ENCODE data around the gene SMOC1.

The SMOC1 gene

GRCh38 chr14:70029296-70030132 is 150.3 kb downstream of the SMOC1 start:
- no peaks in the 10 kb centered on the region for H3F3A ChIP-seq (ENCODE audit: insufficient read depth, low read length)
- no peaks in the 10 kb centered on the region for H3K36me3 ChIP-seq (ENCODE audit: insufficient read depth, low read length)
- H3K9me3 ChIP-seq (ENCODE audit: low read length): no peaks in the 10 kb centered on the region
- H3K9ac ChIP-seq (ENCODE audit: low read length): no peak overlapping the region
- no peaks in the 10 kb centered on the region for H4K20me1 ChIP-seq (ENCODE audit: insufficient read depth, low read length)
- no peaks in the 10 kb centered on the region; the same call in 1 of the 2 replicates for H3K27me3 ChIP-seq (ENCODE audit: insufficient read depth, low read length)
- H3K27ac ChIP-seq (ENCODE audit: low read depth, low read length, poor library complexity, severe bottlenecking): no peak overlapping the region
- no peaks in the 10 kb centered on the region for H3K9me2 ChIP-seq (ENCODE audit: low read depth, low read length)
- no peak overlapping the region for H3K4me3 ChIP-seq (ENCODE audit: low read depth, low read length, poor library complexity, severe bottlenecking)
- no peak overlapping the region for H2AFZ ChIP-seq (ENCODE audit: low read length)
- H3K79me2 ChIP-seq (ENCODE audit: insufficient read depth, low read length): no peaks in the 10 kb centered on the region
- no peaks in the 10 kb centered on the region for H3K4me1 ChIP-seq (ENCODE audit: insufficient read depth, low read length, severe bottlenecking)
- TF ChIP-seq CTCF (IDR thresholded peaks at IDR 0.05; ENCODE audit: low read length) (no peak), EZH2 (IDR thresholded peaks at IDR 0.05; ENCODE audit: borderline replicate concordance, low read length) (no peak)
- H3K4me2 ChIP-seq (ENCODE audit: low read length): no peak overlapping the region

GRCh38 chr14:70032016-70032415 is 152.8 kb downstream of the SMOC1 start:
- Histone ChIP-seq H3K36me3 (ENCODE audit: insufficient read depth, low read length) (no peaks in the 10 kb centered on the region), H3K9ac (ENCODE audit: low read length) (no peak overlapping the region), H3F3A (ENCODE audit: insufficient read depth, low read length) (no peaks in the 10 kb centered on the region), H4K20me1 (ENCODE audit: insufficient read depth, low read length) (no peaks in the 10 kb centered on the region), H3K79me2 (ENCODE audit: insufficient read depth, low read length) (no peaks in the 10 kb centered on the region), H3K27ac (ENCODE audit: low read depth, low read length, poor library complexity, severe bottlenecking) (no peak overlapping the region), H3K9me2 (ENCODE audit: low read depth, low read length) (no peaks in the 10 kb centered on the region), H3K4me2 (ENCODE audit: low read length) (no peak overlapping the region), H3K4me1 (ENCODE audit: insufficient read depth, low read length, severe bottlenecking) (no peaks in the 10 kb centered on the region), H3K9me3 (ENCODE audit: low read length) (no peaks in the 10 kb centered on the region), H3K4me3 (ENCODE audit: low read depth, low read length, poor library complexity, severe bottlenecking) (no peak overlapping the region), H2AFZ (ENCODE audit: low read length) (no peak overlapping the region), H3K27me3 (ENCODE audit: insufficient read depth, low read length) (no peaks in the 10 kb centered on the region; the same call in 1 of the 2 replicates)
- TF ChIP-seq CTCF (IDR thresholded peaks at IDR 0.05; ENCODE audit: low read length) (no peak), EZH2 (IDR thresholded peaks at IDR 0.05; ENCODE audit: borderline replicate concordance, low read length) (no peak)

GRCh38 chr14:70032447-70032846 is 153.2 kb downstream of the SMOC1 start:
- Histone ChIP-seq H3K27me3 (ENCODE audit: insufficient read depth, low read length) (no peaks in the 10 kb centered on the region; the same call in 1 of the 2 replicates), H3K9me2 (ENCODE audit: low read depth, low read length) (no peaks in the 10 kb centered on the region), H3K9me3 (ENCODE audit: low read length) (no peaks in the 10 kb centered on the region), H4K20me1 (ENCODE audit: insufficient read depth, low read length) (no peaks in the 10 kb centered on the region), H3K4me3 (ENCODE audit: low read depth, low read length, poor library complexity, severe bottlenecking) (no peak overlapping the region), H2AFZ (ENCODE audit: low read length) (no peak overlapping the region), H3K4me2 (ENCODE audit: low read length) (no peak overlapping the region), H3K36me3 (ENCODE audit: insufficient read depth, low read length) (no peaks in the 10 kb centered on the region), H3F3A (ENCODE audit: insufficient read depth, low read length) (no peaks in the 10 kb centered on the region), H3K9ac (ENCODE audit: low read length) (no peak overlapping the region), H3K79me2 (ENCODE audit: insufficient read depth, low read length) (no peaks in the 10 kb centered on the region), H3K4me1 (ENCODE audit: insufficient read depth, low read length, severe bottlenecking) (no peaks in the 10 kb centered on the region), H3K27ac (ENCODE audit: low read depth, low read length, poor library complexity, severe bottlenecking) (no peak overlapping the region)
- TF ChIP-seq EZH2 (IDR thresholded peaks at IDR 0.05; ENCODE audit: borderline replicate concordance, low read length): no peak
- no peak for TF ChIP-seq CTCF (IDR thresholded peaks at IDR 0.05; ENCODE audit: low read length)
